Activated CD8-positive, alpha-beta memory T cell treated with anti-CD3 and anti-CD28 coated beads, Interleukin-2, amount 50 U/mL, for 48 hours (primary cell): ENCODE results near the gene MLH3.
A peak's percentile ranks its signal among the peaks of the same experiment; 100 is the strongest.
"Not testable (repeated sequence)": the region's sequence is repeated elsewhere in the genome, so short reads cannot be mapped to it uniquely, and the experiment has no call there.

ENCODE experiments used
- DNase-seq: peaks from one replicate; pipeline ENCODE4 v3.0.0-alpha.2; 2020

MLH3 gene

GRCh38 chr14:75025082-75025481 is 26.2 kb downstream of the MLH3 start:
- no peak for DNase-seq

- no peak for DNase-seq
Observed at GRCh38 chr14:75023108-75023507, 28.2 kb downstream of the MLH3 start.

GRCh38 chr14:75022655-75023054 is 28.6 kb downstream of the MLH3 start:
- DNase-seq, result no peak

- DNase-seq, result no peak
Observed at GRCh38 chr14:75018694-75019093, 32.6 kb downstream of the MLH3 start.

- no peak for DNase-seq
Observed at GRCh38 chr14:75016815-75017214, 34.5 kb downstream of the MLH3 start.

GRCh38 chr14:75015496-75015895 is 35.8 kb downstream of the MLH3 start:
- DNase-seq, result no peak

- no peak for DNase-seq
Observed at GRCh38 chr14:75013290-75013689, 38.0 kb downstream of the MLH3 start.

- no peak for DNase-seq
Observed at GRCh38 chr14:75011356-75011994, 39.8 kb downstream of the MLH3 start.

- DNase-seq, result no peak
Observed at GRCh38 chr14:75010472-75011093, 40.7 kb downstream of the MLH3 start.

- no peak for DNase-seq
Observed at GRCh38 chr14:75009176-75009575, 42.1 kb downstream of the MLH3 start.

- DNase-seq, result no peak
Observed at GRCh38 chr14:75005357-75005756, 45.9 kb downstream of the MLH3 start.

- no peak for DNase-seq
Observed at GRCh38 chr14:75003250-75004027, 47.8 kb downstream of the MLH3 start.

GRCh38 chr14:75002392-75003249 is 48.6 kb downstream of the MLH3 start, which contains the start of gene EIF2B2:
Gene EIF2B2, plus strand, starts transcription at chr14:75002921. Its CDS starts 70 bp downstream, at chr14:75002991.
- DNase-seq, result peak; percentile 98

GRCh38 chr14:75001899-75002298 is 49.4 kb downstream of the MLH3 start:
- DNase-seq, result no peak

- no peak for DNase-seq
Observed at GRCh38 chr14:75001261-75001660, 50.0 kb downstream of the MLH3 start.

GRCh38 chr14:74995781-74996180 is 55.5 kb downstream of the MLH3 start:
- not testable (repeated sequence) for DNase-seq

GRCh38 chr14:74994182-74994581 is 57.1 kb downstream of the MLH3 start:
- DNase-seq, result not testable (repeated sequence)

- no peak for DNase-seq
Observed at GRCh38 chr14:74988993-74989392, 62.3 kb downstream of the MLH3 start.

GRCh38 chr14:74988131-74988530 is 63.1 kb downstream of the MLH3 start:
- DNase-seq, result peak; percentile 23

GRCh38 chr14:74985806-74986205 is 65.5 kb downstream of the MLH3 start:
- no peak for DNase-seq

- DNase-seq, result peak; percentile 37
Observed at GRCh38 chr14:74985028-74985310, 66.3 kb downstream of the MLH3 start.

- DNase-seq, result peak; percentile 39
Observed at GRCh38 chr14:74984236-74985027, 66.8 kb downstream of the MLH3 start.
